Astrocyte of the cerebellum (primary cell): ENCODE measurements around the gene NCBP2.

Source experiments
- DNase-seq: peaks from one replicate; pipeline ENCODE4 v3.0.0-alpha.2; 2011; ENCODE audit warnings: low read depth
- H3K4me3 ChIP-seq: 2 replicates; pipeline ENCODE4 v1.5.1; 2011; ENCODE audit warnings: mild to moderate bottlenecking, low read depth, low read length, moderate library complexity
- CTCF ChIP-seq: IDR thresholded peaks from 2 replicates; pipeline ENCODE4 v1.5.1; 2012; ENCODE audit warnings: low read length, low read depth, moderate library complexity, mild to moderate bottlenecking; ENCODE audit errors: missing control alignments
- in situ Hi-C: cut with HindIII; loops from 2 replicates; pipeline ENCODE4 v1.10.0; 2017; ENCODE audit warnings: low sequenced_read_pairs

The NCBP2 gene

GRCh38 chr3:196975349-196975748 lies 33.0 kb upstream of the NCBP2 start:
- DNase-seq, result no peak
- in situ Hi-C loops, result no loop called here
- TF ChIP-seq CTCF, result no peak
- H3K4me3 ChIP-seq, result no peak overlapping the region

GRCh38 chr3:196974661-196975060 lies 32.3 kb upstream of the NCBP2 start:
- in situ Hi-C loops, result no loop called here

GRCh38 chr3:196971094-196971698 lies 28.9 kb upstream of the NCBP2 start:
- DNase-seq, result no peak
- no peak for TF ChIP-seq CTCF
- in situ Hi-C loops, result no loop called here
- H3K4me3 ChIP-seq, result no peak overlapping the region

More at GRCh38 chr3:196974661-196975060, 32.3 kb upstream of the NCBP2 start:
- no peak for DNase-seq
- TF ChIP-seq CTCF, result no peak
- H3K4me3 ChIP-seq, result no peak overlapping the region

- in situ Hi-C loops, result no loop called here
- TF ChIP-seq CTCF, result no peak
- H3K4me3 ChIP-seq, result no peak overlapping the region
- no peak for DNase-seq
These were observed 28.3 kb upstream of the NCBP2 start for GRCh38 chr3:196970547-196971093.

- in situ Hi-C loops, result no loop called here
These were observed 27.6 kb upstream of the NCBP2 start for GRCh38 chr3:196969660-196970546.

GRCh38 chr3:196969134-196969659 lies 26.9 kb upstream of the NCBP2 start:
- H3K4me3 ChIP-seq, result peak overlapping the region; percentile 56
- in situ Hi-C loops, result no loop called here
- no peak for TF ChIP-seq CTCF
- DNase-seq, result no peak

More at GRCh38 chr3:196969660-196970546, 27.6 kb upstream of the NCBP2 start:
- H3K4me3 ChIP-seq, result peak overlapping the region; percentile 56
- TF ChIP-seq CTCF, result peak; percentile 36
- DNase-seq, result no peak
